Mesodermal cell (in vitro differentiated cells): ENCODE data around the gene SAMD8. TPM values are rescaled to one million over a fixed set of nuclear protein-coding genes. Genes with fewer than 3 reads are reported as not detected.

Experiments used
- H3K27ac ChIP-seq: 2 replicates; pipeline ENCODE4 v1.7.0; 2013; ENCODE audit warnings: mild to moderate bottlenecking, low read depth, low read length, moderate library complexity; ENCODE audit not compliant: severe bottlenecking
- H3K36me3 ChIP-seq: 2 replicates; pipeline ENCODE4 v1.7.1; 2013; ENCODE audit warnings: mild to moderate bottlenecking, low read length, moderate library complexity; ENCODE audit not compliant: control insufficient read depth, insufficient read depth
- H3K4me1 ChIP-seq: one replicate; pipeline ENCODE4 v1.7.1; 2013; ENCODE audit warnings: mild to moderate bottlenecking, low read length; ENCODE audit not compliant: insufficient read depth, control insufficient read depth, poor library complexity, severe bottlenecking
- H3K4me3 ChIP-seq: 2 replicates; pipeline ENCODE4 v1.7.0; 2013; ENCODE audit warnings: low read length, control low read depth, mild to moderate bottlenecking; ENCODE audit not compliant: insufficient read depth, poor library complexity, severe bottlenecking; ENCODE audit errors: extremely low read depth
- H3K9me3 ChIP-seq: 2 replicates; pipeline ENCODE4 v1.7.1; 2013; ENCODE audit warnings: mild to moderate bottlenecking, low read length, moderate library complexity; ENCODE audit not compliant: control insufficient read depth
- WGBS, 2 experiments: methylation state at CpG; one replicate each; pipeline ENCODE4 v1.1.5; 2013; ENCODE audit warnings: missing lambda C conversion rate in 2 of 2; ENCODE audit not compliant: insufficient coverage in 2 of 2; 5-methylcytosine and 5-hydroxymethylcytosine counted together
- polyA plus RNA-seq, 2 experiments: library from polyadenylated mRNA; stranded (reverse); fragments of 50-300 nt; gene quantifications; one replicate each; pipeline ENCODE4 v1.2.3, GENCODE V29; 2013

The SAMD8 gene
- 20.9 TPM for polyA plus RNA-seq (2013, experiment 1 of 2)
- polyA plus RNA-seq (2013, experiment 2 of 2): 18.3 TPM

DNA sequence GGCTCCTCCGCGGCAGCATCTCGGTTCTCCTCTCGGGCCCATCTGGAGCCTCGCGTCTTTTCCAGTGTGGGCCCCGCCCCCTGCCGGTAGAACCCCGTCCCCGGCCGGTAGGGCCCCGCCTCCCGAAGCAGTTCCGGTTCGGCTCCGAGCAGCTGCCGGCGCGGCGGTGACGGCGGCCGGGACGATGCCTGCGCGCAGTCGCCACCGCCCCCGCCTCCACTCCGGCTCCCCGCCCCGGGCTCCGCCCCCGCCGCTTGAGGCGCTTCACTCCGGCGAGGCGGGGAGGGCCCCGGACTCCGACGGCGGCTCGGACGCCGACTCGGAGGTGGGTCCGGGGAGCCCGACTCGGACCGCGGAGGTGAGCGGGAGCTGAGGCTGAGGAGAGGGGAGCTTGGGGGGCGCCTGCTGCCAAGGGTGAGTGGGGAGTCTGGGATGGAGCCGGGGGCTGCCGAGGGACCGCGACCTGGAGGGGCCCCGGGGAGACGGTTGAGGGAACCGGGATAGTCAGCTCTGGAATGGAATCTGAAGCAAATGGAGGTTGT, at the start of gene SAMD8:
Gene SAMD8 (plus strand): TSS at position 292 of the 542 bp plus-strand sequence. CDS start 38,873 bp downstream, outside the sequence.
- H3K4me3 ChIP-seq: peak within 1 kb of the TSS; percentile 94
- peak within 1 kb of the TSS; percentile 96 for H3K27ac ChIP-seq
- no peaks in the 10 kb centered on the region for H3K36me3 ChIP-seq
- H3K4me1 ChIP-seq: peaks cover 6% of the 10 kb centered on the region
- H3K9me3 ChIP-seq: no peaks in the 10 kb centered on the region
- 0% methylated on average over 27 to 53 of the region's 61 CpGs for WGBS, 2 experiments

DNA sequence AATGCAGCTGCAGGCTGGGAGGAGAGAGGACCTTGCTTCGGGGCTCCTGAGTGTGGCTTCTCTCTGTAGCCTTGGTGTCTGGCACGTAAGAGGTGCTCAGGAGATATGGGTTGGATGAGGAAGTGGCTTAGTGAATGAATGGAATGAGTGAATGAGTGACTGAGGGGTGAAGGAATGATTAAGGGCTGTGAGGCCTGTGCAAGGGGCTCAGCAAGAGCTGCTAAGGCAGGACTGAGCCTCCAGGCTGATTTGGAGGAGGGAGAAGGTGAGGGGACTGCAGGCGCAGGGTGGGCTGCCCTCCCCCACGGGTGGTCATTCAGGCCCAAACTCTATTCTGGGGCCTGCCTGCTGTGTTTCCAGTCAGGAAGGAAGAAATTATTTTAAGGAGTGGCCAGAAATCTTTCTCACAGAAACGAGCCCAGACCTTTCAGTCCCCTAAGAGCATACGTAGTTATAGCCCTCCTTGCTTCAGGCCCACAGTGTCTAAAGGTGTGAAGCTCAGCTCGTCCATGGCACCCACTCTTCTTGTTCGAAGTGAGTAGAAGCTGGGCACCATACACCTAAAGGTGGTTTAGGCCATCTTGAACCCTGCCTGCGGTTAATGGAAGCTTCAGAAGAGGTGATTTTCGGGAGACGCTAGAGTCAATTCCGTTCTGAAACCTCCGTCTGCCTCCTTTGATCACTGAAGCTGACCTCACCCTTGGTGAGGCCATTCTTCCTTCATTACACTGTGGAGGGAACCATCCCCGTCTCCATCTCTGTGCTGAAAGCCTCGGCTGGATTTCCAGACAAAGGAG, 49.5 kb upstream of the SAMD8 start:
- H3K4me1 ChIP-seq: no peaks in the 10 kb centered on the region
- no peak overlapping the region for H3K27ac ChIP-seq
- H3K36me3 ChIP-seq: no peaks in the 10 kb centered on the region
- WGBS, 2 experiments: 85 to 89% methylated on average over 13 to 14 of the region's 15 CpGs
- no peak overlapping the region for H3K4me3 ChIP-seq
- H3K9me3 ChIP-seq: no peaks in the 10 kb centered on the region

DNA sequence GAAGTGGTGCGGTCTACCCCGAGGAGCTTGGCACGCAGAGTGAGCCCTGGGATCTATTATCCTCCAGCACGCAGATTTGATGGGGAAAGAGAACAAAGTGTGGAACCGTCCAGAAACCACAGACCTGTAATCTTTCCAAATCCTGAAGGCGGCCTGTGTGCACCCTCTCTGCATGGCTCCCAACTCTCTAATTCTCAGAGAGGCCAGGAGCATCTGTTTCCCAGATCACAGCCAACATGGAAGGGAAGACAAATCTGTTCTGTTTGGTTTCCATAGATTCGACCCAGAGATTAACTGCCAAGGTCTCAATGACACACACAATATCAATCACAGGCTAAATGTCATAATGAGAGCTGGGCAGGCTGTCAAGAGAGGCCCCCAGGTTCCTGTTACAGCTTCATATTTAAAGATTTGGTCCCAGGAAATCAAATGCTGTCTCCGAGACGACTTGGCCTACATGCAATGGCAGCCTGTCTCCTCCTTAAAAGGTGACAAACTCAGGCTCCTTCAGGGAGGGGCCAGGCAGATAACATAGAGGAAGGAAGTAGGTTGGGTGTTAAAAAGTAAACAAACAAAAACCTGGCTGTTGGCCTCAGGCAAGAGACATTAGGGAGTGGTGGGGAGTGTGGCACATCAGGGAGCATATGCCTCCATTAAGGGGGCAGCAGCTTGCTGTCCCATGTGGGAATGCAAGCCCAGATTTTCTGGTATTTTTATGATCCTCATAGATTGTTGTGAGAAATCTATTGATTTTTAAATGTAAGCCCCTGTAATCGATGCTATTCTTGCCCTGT, 48.8 kb upstream of the SAMD8 start:
- Histone ChIP-seq H3K4me1 (no peaks in the 10 kb centered on the region), H3K9me3 (no peaks in the 10 kb centered on the region), H3K36me3 (no peaks in the 10 kb centered on the region), H3K4me3 (no peak overlapping the region), H3K27ac (no peak overlapping the region)
- WGBS, 2 experiments: 94 to 97% methylated on average over 8 of the region's 10 CpGs

DNA sequence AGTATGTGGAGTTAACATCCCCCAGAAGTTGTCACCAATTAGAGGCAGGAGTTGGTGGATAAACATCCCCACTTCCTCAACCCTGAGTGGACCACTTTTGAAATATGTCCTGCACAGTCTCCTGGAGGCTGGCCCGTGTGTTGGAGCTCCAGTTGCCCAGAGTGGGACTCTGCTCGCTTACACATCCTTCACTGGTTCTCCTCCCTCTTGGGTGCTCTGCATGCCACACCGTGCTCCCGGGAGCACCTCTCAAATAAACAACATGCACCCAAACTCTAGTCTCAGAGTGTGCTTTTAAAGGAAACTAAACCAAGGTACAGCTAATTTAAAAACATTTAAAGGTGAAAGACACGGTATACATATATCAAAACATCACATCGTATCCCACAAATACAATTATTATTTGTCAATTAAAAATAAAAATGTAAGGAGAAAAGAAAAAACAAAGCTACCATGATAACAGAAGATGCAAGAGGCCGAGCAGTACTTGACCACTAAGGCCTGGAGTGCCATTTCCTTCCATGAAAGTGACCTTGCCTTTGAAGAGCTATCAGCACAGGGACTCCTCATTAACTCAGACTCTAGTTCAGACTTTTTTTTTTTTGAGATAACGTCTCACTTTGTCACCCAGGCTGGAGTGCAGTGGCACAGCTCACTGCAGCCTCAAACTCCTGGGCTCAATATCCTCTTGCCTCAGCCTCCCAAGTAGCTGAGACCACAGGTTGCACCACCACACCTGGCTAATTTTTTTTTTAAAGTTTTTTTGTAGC, 47.8 kb upstream of the SAMD8 start:
- WGBS, 2 experiments: 85 to 88% methylated on average over 5 to 6 of the region's 8 CpGs
- no peaks in the 10 kb centered on the region for H3K9me3 ChIP-seq
- no peak overlapping the region for H3K27ac ChIP-seq

DNA sequence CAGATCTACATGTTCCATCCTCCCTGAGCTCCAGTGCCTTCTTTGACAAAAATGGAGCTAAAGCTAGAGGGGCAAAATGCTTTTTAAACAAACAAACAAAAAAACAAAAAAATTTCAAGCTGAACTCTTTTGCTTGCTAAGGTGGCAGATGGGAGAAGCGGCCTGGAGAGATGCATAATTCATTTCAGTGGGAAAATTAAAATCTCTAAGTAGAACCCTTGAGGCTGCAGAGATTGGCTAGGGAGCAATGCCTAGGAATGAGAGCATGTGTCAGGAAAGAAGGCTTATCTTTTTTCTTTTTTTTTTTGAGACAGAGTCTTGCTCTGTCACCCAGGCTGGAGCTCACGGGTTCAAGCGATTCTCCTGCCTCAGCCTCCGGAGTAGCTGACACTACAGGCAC, 46.4 kb upstream of the SAMD8 start:
- Histone ChIP-seq H3K9me3 (no peaks in the 10 kb centered on the region), H3K4me1 (no peaks in the 10 kb centered on the region)
- WGBS, 2 experiments: 84 to 94% methylated on average over 3 to 4 of the region's 4 CpGs

More for the DNA sequence above, 47.8 kb upstream of the SAMD8 start:
- Histone ChIP-seq H3K4me3 (no peak overlapping the region), H3K36me3 (no peaks in the 10 kb centered on the region), H3K4me1 (no peaks in the 10 kb centered on the region)

DNA sequence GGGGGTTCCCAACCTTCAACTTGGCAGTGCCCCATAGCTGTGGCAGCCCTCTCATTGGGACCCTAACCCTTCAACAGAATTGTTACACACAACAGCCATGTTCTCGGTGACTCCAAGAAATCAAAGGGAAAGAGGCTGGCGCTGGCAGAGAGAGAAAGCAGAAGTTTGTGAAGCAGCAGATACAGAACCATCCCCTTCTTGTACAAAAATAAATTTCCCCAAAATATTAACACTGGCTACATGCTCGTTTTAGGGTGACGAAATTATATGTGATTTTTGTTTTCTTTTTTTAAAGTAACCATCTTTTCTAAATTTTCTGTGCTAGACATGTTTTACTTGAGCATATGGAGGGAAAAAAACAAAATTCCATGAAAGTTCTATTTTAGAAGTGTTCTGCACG, 45.2 kb upstream of the SAMD8 start:
- no peaks in the 10 kb centered on the region for H3K4me1 ChIP-seq
- H3K27ac ChIP-seq: no peak overlapping the region
- H3K36me3 ChIP-seq: no peaks in the 10 kb centered on the region
- H3K4me3 ChIP-seq: no peak overlapping the region
- H3K9me3 ChIP-seq: no peaks in the 10 kb centered on the region
- WGBS, 2 experiments: 84 to 100% methylated on average over 1 to 2 of the region's 5 CpGs

More for the DNA sequence above, 46.4 kb upstream of the SAMD8 start:
- Histone ChIP-seq H3K27ac (no peak overlapping the region), H3K4me3 (no peak overlapping the region), H3K36me3 (no peaks in the 10 kb centered on the region)

DNA sequence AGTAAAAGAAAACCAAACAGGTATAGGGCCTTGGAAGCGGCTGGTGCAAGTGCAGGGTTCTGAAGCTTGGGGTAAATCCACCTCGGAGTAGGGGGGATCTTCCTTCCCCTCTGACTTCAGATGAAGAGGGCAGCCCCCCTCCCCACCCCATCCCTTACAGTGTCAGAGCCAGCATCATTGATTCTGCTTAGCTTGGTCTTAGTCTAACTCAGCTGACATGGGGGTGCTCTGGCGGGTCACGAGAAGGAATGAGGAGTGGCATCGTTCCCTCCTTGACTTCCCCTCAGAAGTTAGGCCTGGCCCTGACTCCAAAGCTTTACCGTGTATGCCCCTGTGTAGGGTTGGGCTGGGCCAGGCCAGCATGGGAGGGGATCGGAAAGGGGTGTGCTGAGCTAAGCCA, 44.2 kb upstream of the SAMD8 start:
- H3K4me3 ChIP-seq: no peak overlapping the region
- no peaks in the 10 kb centered on the region for H3K36me3 ChIP-seq
- 85 to 95% methylated on average over 4 to 6 of the region's 7 CpGs for WGBS, 2 experiments
- H3K9me3 ChIP-seq: no peaks in the 10 kb centered on the region
- H3K27ac ChIP-seq: no peak overlapping the region
- H3K4me1 ChIP-seq: no peaks in the 10 kb centered on the region

DNA sequence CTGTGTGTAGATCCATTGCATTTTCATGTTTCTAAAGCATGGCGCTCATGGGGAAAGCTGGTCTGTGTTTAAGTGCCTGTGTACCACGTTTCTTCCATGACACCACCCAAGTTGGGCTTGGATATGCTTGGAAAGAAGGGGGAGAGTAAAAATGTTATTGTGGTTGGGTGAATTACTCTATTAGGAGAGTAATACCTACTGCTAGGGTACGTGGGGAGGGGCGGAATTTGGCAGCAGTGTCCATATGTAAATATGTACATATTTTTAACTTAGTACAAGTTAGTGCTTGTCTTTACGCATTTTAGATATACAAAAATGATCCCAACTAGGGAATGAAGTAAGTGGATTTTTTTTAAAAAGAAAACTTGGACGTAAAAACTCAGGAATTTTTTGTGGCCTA, 42.9 kb upstream of the SAMD8 start:
- Histone ChIP-seq H3K4me3 (no peak overlapping the region), H3K27ac (no peak overlapping the region), H3K4me1 (no peaks in the 10 kb centered on the region), H3K36me3 (no peaks in the 10 kb centered on the region), H3K9me3 (no peaks in the 10 kb centered on the region)
- WGBS, 2 experiments: 88% methylated on average over 1 of the region's 6 CpGs; no CpG with 5 or more reads in 1 of the 2 experiments

DNA sequence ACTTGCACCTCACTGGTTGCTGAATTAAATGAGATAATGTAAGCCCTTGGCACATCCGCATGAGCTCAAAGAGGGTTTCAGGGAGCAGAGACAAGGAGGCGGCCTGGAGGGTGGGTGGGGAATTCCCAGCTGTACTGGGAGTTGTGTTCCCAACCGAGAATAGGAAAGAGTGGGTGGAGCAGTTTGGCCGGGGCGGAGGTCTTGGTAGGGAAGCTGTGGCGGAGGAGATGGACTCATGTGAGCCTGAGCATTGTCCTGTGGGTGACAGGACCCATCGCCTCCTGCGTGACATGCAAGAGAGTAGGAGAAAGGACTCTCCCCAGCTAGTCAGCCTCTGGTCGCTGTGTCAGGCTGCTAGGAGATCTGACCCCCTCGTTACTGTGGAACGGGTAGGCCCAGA, 41.0 kb upstream of the SAMD8 start:
- H3K4me1 ChIP-seq: no peaks in the 10 kb centered on the region
- no peak overlapping the region for H3K27ac ChIP-seq
- no peak overlapping the region for H3K4me3 ChIP-seq
- H3K36me3 ChIP-seq: no peaks in the 10 kb centered on the region
- WGBS, 2 experiments: 88 to 95% methylated on average over 7 to 11 of the region's 11 CpGs
- no peaks in the 10 kb centered on the region for H3K9me3 ChIP-seq

DNA sequence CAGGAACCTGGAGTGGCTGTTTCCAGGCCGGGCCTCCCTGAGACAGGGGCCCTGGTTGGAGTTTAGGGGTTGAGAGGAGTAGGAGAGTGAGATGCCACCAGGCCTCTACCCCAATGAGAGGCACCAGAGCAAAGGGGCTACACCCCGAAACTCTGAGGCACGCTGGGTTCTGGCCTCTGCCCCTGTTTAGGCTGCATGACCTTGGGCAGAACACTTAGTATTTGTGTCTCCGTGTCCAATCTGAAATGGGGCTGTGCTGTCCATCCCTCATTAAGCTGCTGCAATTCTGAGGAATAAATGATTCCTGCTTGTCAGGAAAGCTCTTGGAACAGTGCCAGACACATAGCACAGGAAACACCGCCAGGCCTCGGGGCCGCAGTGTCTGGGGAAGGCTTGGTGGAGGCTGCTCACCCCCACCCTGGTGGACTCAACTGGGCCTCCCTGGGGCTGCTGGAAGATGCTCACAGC, 40.5 kb upstream of the SAMD8 start:
- H3K36me3 ChIP-seq: no peaks in the 10 kb centered on the region
- no peaks in the 10 kb centered on the region for H3K4me1 ChIP-seq
- no peaks in the 10 kb centered on the region for H3K9me3 ChIP-seq
- 95% methylated on average over 3 to 7 of the region's 7 CpGs for WGBS, 2 experiments
- H3K27ac ChIP-seq: no peak overlapping the region
- H3K4me3 ChIP-seq: no peak overlapping the region
